Measurements from ENCODE around the gene CDHR5.

GRCh38 chr11:674406-674805 lies 49.7 kb upstream of the CDHR5 start:
- TF ChIP-seq CTCF (IDR thresholded peaks at IDR 0.05; ENCODE audit: borderline replicate concordance, extremely low read depth, low read length, poor library complexity, severe bottlenecking) = no peak
- no peak for TF ChIP-seq EZH2 (IDR thresholded peaks at IDR 0.05; ENCODE audit: borderline replicate concordance, low read depth, low read length, severe bottlenecking)
